ENCODE data around the gene CTSD.

Gene CTSD

GRCh38 chr11:1780700-1781592 lies 17.2 kb upstream of the CTSD start:
- H3K27ac ChIP-seq, result no peak overlapping the region

GRCh38 chr11:1779806-1780699 lies 16.3 kb upstream of the CTSD start:
- TF ChIP-seq ZFX (IDR thresholded peaks at IDR 0.05; ENCODE audit: borderline replicate concordance), result no peak
- no peak for TF ChIP-seq CTCF (IDR thresholded peaks at IDR 0.05)

More at GRCh38 chr11:1780700-1781592, 17.2 kb upstream of the CTSD start:
- TF ChIP-seq ZFX (IDR thresholded peaks at IDR 0.05; ENCODE audit: borderline replicate concordance), result no peak

GRCh38 chr11:1779034-1779805 lies 15.5 kb upstream of the CTSD start:
- no peak overlapping the region for H3K27ac ChIP-seq
- TF ChIP-seq CTCF (IDR thresholded peaks at IDR 0.05) (no peak), ZFX (IDR thresholded peaks at IDR 0.05; ENCODE audit: borderline replicate concordance) (no peak)

More at GRCh38 chr11:1779806-1780699, 16.3 kb upstream of the CTSD start:
- H3K27ac ChIP-seq, result no peak overlapping the region

- no peak overlapping the region for H3K27ac ChIP-seq
- TF ChIP-seq CTCF (IDR thresholded peaks at IDR 0.05) (no peak), ZFX (IDR thresholded peaks at IDR 0.05; ENCODE audit: borderline replicate concordance) (no peak)
Measured at GRCh38 chr11:1778141-1778911, 14.6 kb upstream of the CTSD start.

- H3K27ac ChIP-seq, result no peak overlapping the region
- TF ChIP-seq ZFX (IDR thresholded peaks at IDR 0.05; ENCODE audit: borderline replicate concordance), result no peak
- no peak for TF ChIP-seq CTCF (IDR thresholded peaks at IDR 0.05)
Measured at GRCh38 chr11:1777737-1778136, 14.0 kb upstream of the CTSD start.

GRCh38 chr11:1776944-1777715 lies 13.4 kb upstream of the CTSD start:
- no peak overlapping the region for H3K27ac ChIP-seq
- TF ChIP-seq ZFX (IDR thresholded peaks at IDR 0.05; ENCODE audit: borderline replicate concordance), result no peak
- TF ChIP-seq CTCF (IDR thresholded peaks at IDR 0.05), result no peak
